CD4-positive, alpha-beta memory T cell (primary cell): ENCODE measurements around the gene PNKP. TPM values are rescaled to one million over a fixed set of nuclear protein-coding genes. Genes with fewer than 3 reads are reported as not detected.

Source experiments
- CTCF ChIA-PET: fragments of 350-600 bp; sonication (Branson Sonifier 250); formaldehyde crosslinking; loops from one replicate; lab custom pipeline; 2021; ENCODE audit warnings: inconsistent platforms; ENCODE audit not compliant: partially characterized antibody; lab: Charles Lee
- POLR2A ChIA-PET: fragments of 350-600 bp; sonication (Branson Sonifier 250); formaldehyde crosslinking; loops from one replicate; lab custom pipeline; 2021; ENCODE audit not compliant: partially characterized antibody; lab: Charles Lee
- DNase-seq, 5 donors: peaks; one replicate each; pipeline versions ENCODE4 v3.0.0 to v3.0.0-alpha.2; 2020 to 2022; ENCODE audit warnings: mixed read lengths in 1 of 5
- H3K27ac ChIP-seq: one replicate; pipeline ENCODE4 v1.7.0; 2013; ENCODE audit warnings: low read depth, low read length
- H3K27me3 ChIP-seq: 2 replicates; pipeline ENCODE4 v1.7.0; 2013; ENCODE audit warnings: mild to moderate bottlenecking, low read length, moderate library complexity; ENCODE audit not compliant: insufficient read depth
- H3K36me3 ChIP-seq: 2 replicates; pipeline ENCODE4 v1.7.0; 2013; ENCODE audit warnings: mild to moderate bottlenecking, low read length, moderate library complexity; ENCODE audit not compliant: insufficient read depth
- H3K4me1 ChIP-seq: 2 replicates; pipeline ENCODE4 v1.7.0; 2013; ENCODE audit warnings: mild to moderate bottlenecking, low read length, moderate library complexity; ENCODE audit not compliant: insufficient read depth
- H3K4me3 ChIP-seq, 2 donors: one replicate each; pipeline ENCODE4 v1.7.0; 2013; ENCODE audit warnings: low read length in 2 of 2, mild to moderate bottlenecking in 1 of 2
- H3K9me3 ChIP-seq, 2 donors: one replicate each; pipeline ENCODE4 v1.7.0; 2013; ENCODE audit warnings: low read length in 2 of 2, control low read depth in 1 of 2; ENCODE audit not compliant: control insufficient read depth in 1 of 2
- H3K27ac Mint-ChIP-seq, 7 donors: one replicate each; pipeline ENCODE4 v1.8.0; 2020 to 2021; ENCODE audit warnings: mixed read lengths in 7 of 7, mild to moderate bottlenecking in 6 of 7, inconsistent platforms in 3 of 7, moderate library complexity in 3 of 7
- H3K27me3 Mint-ChIP-seq, 2 donors: one replicate each; pipeline ENCODE4 v1.8.0; 2020 to 2021; ENCODE audit warnings: mixed read lengths in 2 of 2
- H3K36me3 Mint-ChIP-seq, 2 donors: one replicate each; pipeline ENCODE4 v1.8.0; 2020 to 2021; ENCODE audit warnings: mixed read lengths in 2 of 2, inconsistent platforms in 1 of 2, mild to moderate bottlenecking in 1 of 2
- H3K4me1 Mint-ChIP-seq, 4 donors: one replicate each; pipeline ENCODE4 v1.8.0; 2020 to 2021; ENCODE audit warnings: mixed read lengths in 4 of 4, mild to moderate bottlenecking in 1 of 4
- H3K4me3 Mint-ChIP-seq, 8 donors: one replicate each; pipeline ENCODE4 v1.8.0; 2020 to 2021; ENCODE audit warnings: mixed read lengths in 8 of 8, mild to moderate bottlenecking in 7 of 8, moderate library complexity in 6 of 8, inconsistent platforms in 3 of 8
- H3K9me3 Mint-ChIP-seq, 8 donors: one replicate each; pipeline ENCODE4 v1.8.0; 2020 to 2021; ENCODE audit warnings: mixed read lengths in 8 of 8, mild to moderate bottlenecking in 5 of 8, inconsistent platforms in 3 of 8, moderate library complexity in 1 of 8
- intact Hi-C: fragments of 100-400 bp; cut with micrococcal nuclease; formaldehyde crosslinking; loops from one replicate; pipeline ENCODE4 v1.15.1; 2023
- polyA plus RNA-seq, 2 donors: library from polyadenylated mRNA; unstranded; fragments of 300-500 nt; fragmentation: Illumina TruSeq; gene quantifications; one replicate each; pipeline ENCODE4 v1.2.3, GENCODE V29; 2021
- total RNA-seq, 2 experiments: library from RNA; stranded (reverse); gene quantifications; one replicate each; pipeline ENCODE4 v1.2.3, GENCODE V29; 2021

Gene PNKP
- total and polyA plus RNA-seq, 4 experiments from 2014 or later, result 28.9 to 192 (median 103) TPM

DNA sequence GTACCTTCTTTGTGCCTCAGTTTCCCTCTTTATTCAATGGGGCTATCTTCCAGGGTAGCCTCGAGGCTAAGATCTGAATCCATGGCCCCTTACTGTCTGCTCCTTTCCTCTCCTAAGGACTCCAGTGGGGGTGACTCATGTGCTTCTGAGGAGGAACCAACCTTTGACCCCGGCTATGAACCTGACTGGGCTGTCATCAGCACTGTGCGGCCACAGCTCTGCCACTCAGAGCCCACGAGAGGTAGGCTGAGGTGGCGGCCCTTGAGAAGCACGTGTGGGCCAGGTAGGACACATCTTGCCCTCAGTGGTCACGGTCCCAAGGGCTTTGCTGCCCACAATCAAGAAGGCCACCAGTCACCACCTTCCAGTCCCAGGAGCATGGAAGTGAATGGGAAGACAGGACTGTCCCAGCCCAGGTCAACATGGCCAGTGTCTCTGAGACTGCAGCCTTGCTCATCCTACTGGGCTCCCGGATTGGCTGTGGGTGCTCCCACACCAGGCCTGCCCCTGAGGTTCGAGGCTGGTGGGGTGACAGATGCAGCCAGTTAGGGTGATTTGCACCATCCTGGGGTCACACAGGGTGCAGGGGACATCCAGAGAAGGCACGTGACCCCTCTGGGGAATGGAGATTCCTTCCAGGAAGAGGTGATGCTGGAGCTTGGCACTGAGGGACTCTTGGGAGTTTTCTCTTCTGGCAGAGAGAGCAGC is 12.9 kb upstream of the PNKP start:
- H3K27ac Mint-ChIP-seq, result peak overlapping the region in 2 of 7 donors; percentile 72 to 89
- Histone ChIP-seq H3K36me3 (peaks cover 56% of the 10 kb centered on the region), H3K27me3 (no peaks in the 10 kb centered on the region), H3K4me3 (no peak overlapping the region), H3K9me3 (no peaks in the 10 kb centered on the region), H3K4me1 (peaks cover 23% of the 10 kb centered on the region), H3K27ac (no peak overlapping the region)
- ChIA-PET POLR2A (interaction anchor here (1.1 to 1.7 kb wide), 4 partner anchors 11 to 70 kb away, joined by 3 to 6 read pairs (median 4); partner anchors contain the start of gene PTOV1), CTCF (no interaction called here)
- DNase-seq, result no peak
- H3K36me3 Mint-ChIP-seq, result peaks cover 29 to 31% of the 10 kb centered on the region in 2 donors
- H3K4me1 Mint-ChIP-seq, result peaks cover 12 to 32% (median 18%) of the 10 kb centered on the region in 4 donors
- H3K9me3 Mint-ChIP-seq, result no peaks in the 10 kb centered on the region
- intact Hi-C loops, result no loop called here
- H3K27me3 Mint-ChIP-seq, result no peaks in the 10 kb centered on the region
- peak overlapping the region in 1 of 8 donors; percentile 39 for H3K4me3 Mint-ChIP-seq

DNA sequence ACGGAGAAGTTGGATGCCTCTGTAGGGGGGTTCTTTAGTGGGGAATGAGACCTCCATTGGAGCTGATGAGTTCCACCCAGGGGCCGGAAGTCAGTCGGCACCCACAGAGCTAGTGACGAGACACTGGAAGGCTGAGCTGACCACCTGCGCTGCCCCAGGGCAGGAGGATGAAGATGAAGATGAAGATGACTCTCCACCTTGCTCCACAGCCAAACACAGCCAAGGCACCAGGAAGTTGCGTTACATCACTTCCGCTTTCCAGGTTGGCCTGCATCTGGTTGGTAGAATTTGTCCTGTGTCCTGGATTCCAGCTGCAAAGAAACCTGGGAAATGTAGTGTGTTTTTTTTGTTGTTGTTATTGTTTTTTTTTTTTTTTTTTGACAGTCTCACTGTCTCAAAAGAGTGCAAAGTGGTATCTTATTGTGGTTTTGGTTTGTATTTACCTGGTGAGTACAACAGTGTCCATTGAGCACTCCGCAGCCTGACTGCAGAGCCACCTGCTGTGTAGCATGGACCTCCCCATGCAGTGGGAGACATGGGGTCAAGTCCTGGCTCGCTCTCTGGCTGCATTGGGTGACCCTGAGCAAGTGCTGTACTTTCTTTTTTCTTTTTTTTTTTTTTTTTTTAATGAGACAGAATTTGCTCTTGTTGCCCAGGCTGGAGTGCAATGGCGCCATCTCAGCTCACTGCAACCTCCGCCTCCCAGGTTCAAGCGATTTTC is 12.0 kb upstream of the PNKP start:
- peaks cover 51% of the 10 kb centered on the region for H3K36me3 ChIP-seq
- Mint-ChIP-seq H3K27ac (peak overlapping the region in 3 of 7 donors; percentile 53 to 83 (median 68)), H3K4me1 (peaks cover 14 to 41% (median 18%) of the 10 kb centered on the region in 4 donors)

DNA sequence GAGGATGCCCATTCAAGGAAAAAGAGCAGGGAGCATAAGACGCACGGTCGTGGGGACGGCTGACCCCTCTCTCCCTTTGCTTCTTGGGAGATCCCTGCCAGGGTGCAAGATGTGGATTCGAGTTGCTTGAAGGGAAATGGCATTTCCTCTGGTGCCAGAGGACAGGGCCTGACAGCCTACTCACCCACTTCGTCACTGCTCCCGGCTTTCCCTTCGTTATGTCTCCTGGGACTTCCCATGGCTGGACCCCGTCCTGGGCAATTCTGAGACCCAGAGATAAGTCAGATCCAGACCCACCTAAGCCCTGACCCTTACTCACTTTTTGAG is 11.3 kb upstream of the PNKP start:
- H3K27ac ChIP-seq, result peak overlapping the region; percentile 95
- no peak overlapping the region for H3K4me3 Mint-ChIP-seq
- CTCF ChIA-PET, result no interaction called here

More for the DNA sequence above, 12.0 kb upstream of the PNKP start:
- no peak for DNase-seq
- Mint-ChIP-seq H3K36me3 (peaks cover 22 to 25% of the 10 kb centered on the region in 2 donors), H3K9me3 (no peaks in the 10 kb centered on the region), H3K4me3 (peak overlapping the region in 1 of 8 donors; percentile 20), H3K27me3 (no peaks in the 10 kb centered on the region)
- ChIA-PET CTCF (no interaction called here), POLR2A (interaction anchor here (1.4 to 5.4 kb wide), 2 partner anchors 11 to 30 kb away, joined by 9 to 60 read pairs; partner anchors contain the start of gene PTOV1)
- Histone ChIP-seq H3K27ac (no peak overlapping the region), H3K4me3 (no peak overlapping the region), H3K4me1 (peaks cover 29% of the 10 kb centered on the region), H3K27me3 (no peaks in the 10 kb centered on the region), H3K9me3 (no peaks in the 10 kb centered on the region)
- intact Hi-C loops, result loop anchor here (5.0 kb wide), 2 partner anchors 162 to 202 kb away; partner anchors contain the start of gene PRMT1

DNA sequence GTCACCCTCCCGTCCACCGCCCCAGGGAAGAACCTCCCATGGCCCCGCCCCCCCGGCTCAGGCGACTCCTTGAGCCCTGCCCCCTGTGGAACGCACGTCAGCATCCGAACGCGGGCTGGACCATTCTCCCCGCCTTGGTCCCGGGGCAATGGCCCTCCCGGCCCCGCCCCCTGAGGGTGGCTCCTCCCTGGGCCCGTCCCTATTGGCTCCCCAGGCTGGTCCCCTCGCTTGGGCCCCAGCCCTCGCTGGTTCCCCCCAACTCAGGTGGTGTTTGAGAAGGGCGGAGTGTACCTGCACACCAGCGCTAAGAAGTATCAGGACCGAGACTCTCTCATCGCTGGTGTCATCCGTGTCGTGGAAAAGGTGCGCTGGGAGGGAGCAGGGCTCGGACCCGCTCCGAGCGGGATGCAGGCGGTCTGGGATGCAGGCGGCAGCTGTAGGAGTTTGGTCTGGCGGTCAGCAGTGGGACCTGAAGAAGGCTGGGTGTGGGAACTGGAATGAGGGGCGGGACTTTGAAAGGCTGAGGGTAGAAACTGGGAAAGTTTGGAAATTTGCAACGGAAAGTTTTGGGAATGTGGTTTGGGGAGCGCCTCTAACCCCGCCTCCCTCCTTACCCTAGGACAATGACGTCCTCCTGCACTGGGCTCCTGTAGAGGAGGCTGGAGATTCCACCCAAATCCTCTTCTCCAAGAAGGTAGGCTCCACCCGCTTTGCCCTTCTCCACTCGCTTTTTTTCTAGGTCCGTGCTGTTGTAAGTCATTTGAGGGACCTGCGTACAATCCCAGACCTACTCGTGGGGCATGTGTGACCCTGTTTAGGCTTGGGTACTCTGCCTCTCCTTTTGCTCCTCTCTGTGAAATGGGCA is 10.7 kb upstream of the PNKP start:
- DNase-seq, result peak; percentile 98 to 99 (median 98)
- H3K36me3 ChIP-seq, result peaks cover 38% of the 10 kb centered on the region
- H3K4me3 Mint-ChIP-seq, result no peak overlapping the region
- H3K36me3 Mint-ChIP-seq, result peaks cover 16 to 18% of the 10 kb centered on the region in 2 donors
- no peaks in the 10 kb centered on the region for H3K27me3 Mint-ChIP-seq
- ChIA-PET CTCF (no interaction called here), POLR2A (interaction anchor here (0.7 to 5.4 kb wide), 23 partner anchors 10 to 1628 kb away, joined by 3 to 73 read pairs (median 10); partner anchors contain the start of genes AP2A1, ATF5, BCL2L12 and FUZ)
- H3K27ac ChIP-seq, result peak overlapping the region; percentile 95
- no peaks in the 10 kb centered on the region for H3K9me3 ChIP-seq
- peak overlapping the region; percentile 95 to 97 for H3K4me3 ChIP-seq
- H3K4me1 ChIP-seq, result peaks cover 29% of the 10 kb centered on the region
- intact Hi-C loops, result loop anchor here (1.0 to 5.0 kb wide), 13 partner anchors 9 to 381 kb away; partner anchors contain the start of genes ATF5, FUZ, IL4I1 and NUP62
- H3K27me3 ChIP-seq, result no peaks in the 10 kb centered on the region
- no peaks in the 10 kb centered on the region for H3K9me3 Mint-ChIP-seq
- no peak overlapping the region for H3K27ac Mint-ChIP-seq
- peaks cover 14 to 44% (median 18%) of the 10 kb centered on the region in 4 donors for H3K4me1 Mint-ChIP-seq

More for the DNA sequence above, 11.3 kb upstream of the PNKP start:
- peaks cover 44% of the 10 kb centered on the region for H3K36me3 ChIP-seq
- peaks cover 14 to 44% (median 18%) of the 10 kb centered on the region in 4 donors for H3K4me1 Mint-ChIP-seq
- peaks cover 20 to 24% of the 10 kb centered on the region in 2 donors for H3K36me3 Mint-ChIP-seq
- intact Hi-C loops, result loop anchor here (5.0 kb wide), 2 partner anchors 161 to 201 kb away; partner anchors contain the start of gene PRMT1
- H3K4me3 ChIP-seq, result no peak overlapping the region
- H3K9me3 Mint-ChIP-seq, result no peaks in the 10 kb centered on the region
- H3K27ac Mint-ChIP-seq, result peak overlapping the region in 2 of 7 donors; percentile 17 to 83
- peaks cover 29% of the 10 kb centered on the region for H3K4me1 ChIP-seq
- no peaks in the 10 kb centered on the region for H3K27me3 ChIP-seq
- no peak for DNase-seq
- no peaks in the 10 kb centered on the region for H3K27me3 Mint-ChIP-seq
- H3K9me3 ChIP-seq, result no peaks in the 10 kb centered on the region
- POLR2A ChIA-PET, result interaction anchor here (1.4 to 5.4 kb wide), 6 partner anchors 11 to 66 kb away, joined by 8 to 73 read pairs (median 42); partner anchors contain the start of genes ATF5, FUZ, NUP62 and PNKP

- no peak within 1 kb of the TSS for H3K27ac Mint-ChIP-seq
- H3K9me3 ChIP-seq, result no peaks in the 10 kb centered on the region
- peaks cover 0 to 1% (median 0%) of the 10 kb centered on the region in 8 donors for H3K9me3 Mint-ChIP-seq
- intact Hi-C loops, result loop anchor here (1.0 to 5.0 kb wide), 13 partner anchors 8 to 380 kb away; partner anchors contain the start of genes ATF5, FUZ, IL4I1 and NUP62
- peak within 1 kb of the TSS; percentile 95 for H3K27ac ChIP-seq
- peak within 1 kb of the TSS; percentile 97 to 98 for H3K4me3 ChIP-seq
- peaks cover 14 to 44% (median 18%) of the 10 kb centered on the region in 4 donors for H3K4me1 Mint-ChIP-seq
- ChIA-PET POLR2A (interaction anchor here (0.6 to 5.4 kb wide), 30 partner anchors 9 to 1627 kb away, joined by 3 to 73 read pairs (median 7); partner anchors contain the start of genes AP2A1, ATF5, BCL2L12 and FUZ), CTCF (interaction anchor here (0.9 to 1.6 kb wide), 2 partner anchors 9 to 159 kb away, joined by 3 to 4 read pairs; partner anchors contain the start of gene PNKP)
- H3K36me3 Mint-ChIP-seq, result peaks cover 14 to 17% of the 10 kb centered on the region in 2 donors
- peaks cover 30% of the 10 kb centered on the region for H3K36me3 ChIP-seq
- no peaks in the 10 kb centered on the region for H3K27me3 ChIP-seq
- peak; percentile 99 to 100 (median 100) for DNase-seq
- H3K27me3 Mint-ChIP-seq, result no peaks in the 10 kb centered on the region
- peaks cover 29% of the 10 kb centered on the region for H3K4me1 ChIP-seq
- no peak within 1 kb of the TSS for H3K4me3 Mint-ChIP-seq
These were observed 9.9 kb upstream of the PNKP start, which contains the start of the genes AKT1S1 and TBC1D17 for GRCh38 chr19:49877020-49877878. Gene AKT1S1 (minus strand): TSS chr19:49877355. CDS start chr19:49873295, 4,060 bp downstream. Gene TBC1D17 (plus strand): TSS chr19:49877702. CDS start chr19:49877724, 22 bp downstream.
